ENCODE data around the gene MAP3K5. TPM values are rescaled to one million over a fixed set of nuclear protein-coding genes. Genes with fewer than 3 reads are reported as not detected.

The MAP3K5 gene
- total RNA-seq, 1 donor from 2014 or later, result 24.4 TPM

DNA sequence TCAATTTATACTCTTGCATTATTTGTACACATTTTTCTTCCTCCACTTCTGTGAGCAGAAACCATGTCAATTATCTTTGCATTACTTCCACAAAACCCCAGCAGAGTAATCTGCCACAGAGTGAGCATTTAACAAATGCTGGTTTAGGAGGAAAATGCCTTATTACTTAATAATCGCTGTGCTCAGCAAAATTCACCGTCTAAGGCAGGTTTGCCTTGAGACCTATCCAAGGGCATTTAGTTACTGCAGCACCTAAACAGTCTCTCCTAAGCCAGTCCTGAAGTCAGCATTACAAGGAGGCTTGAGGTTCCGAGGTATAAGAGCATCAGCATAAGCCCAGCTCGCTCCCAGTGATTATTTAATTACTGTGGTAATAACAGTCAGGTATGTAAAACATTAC, 270.4 kb downstream of the MAP3K5 start:
- TF ChIP-seq, protein P1, sequence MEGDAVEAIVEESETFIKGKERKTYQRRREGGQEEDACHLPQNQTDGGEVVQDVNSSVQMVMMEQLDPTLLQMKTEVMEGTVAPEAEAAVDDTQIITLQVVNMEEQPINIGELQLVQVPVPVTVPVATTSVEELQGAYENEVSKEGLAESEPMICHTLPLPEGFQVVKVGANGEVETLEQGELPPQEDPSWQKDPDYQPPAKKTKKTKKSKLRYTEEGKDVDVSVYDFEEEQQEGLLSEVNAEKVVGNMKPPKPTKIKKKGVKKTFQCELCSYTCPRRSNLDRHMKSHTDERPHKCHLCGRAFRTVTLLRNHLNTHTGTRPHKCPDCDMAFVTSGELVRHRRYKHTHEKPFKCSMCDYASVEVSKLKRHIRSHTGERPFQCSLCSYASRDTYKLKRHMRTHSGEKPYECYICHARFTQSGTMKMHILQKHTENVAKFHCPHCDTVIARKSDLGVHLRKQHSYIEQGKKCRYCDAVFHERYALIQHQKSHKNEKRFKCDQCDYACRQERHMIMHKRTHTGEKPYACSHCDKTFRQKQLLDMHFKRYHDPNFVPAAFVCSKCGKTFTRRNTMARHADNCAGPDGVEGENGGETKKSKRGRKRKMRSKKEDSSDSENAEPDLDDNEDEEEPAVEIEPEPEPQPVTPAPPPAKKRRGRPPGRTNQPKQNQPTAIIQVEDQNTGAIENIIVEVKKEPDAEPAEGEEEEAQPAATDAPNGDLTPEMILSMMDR (IDR thresholded peaks at IDR 0.05), result no peak
- H3K9me3 Mint-ChIP-seq, result no peaks in the 10 kb centered on the region
- H3K4me3 Mint-ChIP-seq, result no peak overlapping the region
- ATAC-seq (ENCODE audit: low read depth) (no peak), DNase-seq (no peak)
- H3K4me1 Mint-ChIP-seq, result peaks cover 12% of the 10 kb centered on the region
- no peak overlapping the region for H3K27ac Mint-ChIP-seq
- ChIA-PET POLR2A (no interaction called here), CTCF (no interaction called here)
- H3K27me3 Mint-ChIP-seq, result peaks cover 22% of the 10 kb centered on the region
- intact Hi-C loops (cut with micrococcal nuclease), result no loop called here
- no peaks in the 10 kb centered on the region for H3K36me3 Mint-ChIP-seq (ENCODE audit: low read depth)

DNA sequence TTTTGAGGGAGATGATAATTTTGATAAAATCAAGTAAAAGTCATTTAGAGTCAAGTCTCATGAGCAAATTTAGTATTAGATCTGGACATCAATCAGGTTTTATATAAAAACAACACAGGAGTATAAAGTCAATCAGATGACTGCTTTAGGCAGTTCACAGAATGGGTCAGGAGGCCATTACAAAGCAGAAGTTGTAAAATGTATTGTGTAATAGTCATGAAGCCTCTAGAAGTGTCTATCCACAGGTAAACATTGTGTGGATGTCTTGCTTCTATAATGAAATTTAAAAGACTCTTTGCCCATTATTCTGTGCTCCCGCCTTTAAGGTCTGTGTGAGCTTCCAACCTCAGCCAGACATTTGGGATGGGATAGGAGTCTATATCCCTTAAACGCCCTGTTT, 270.9 kb downstream of the MAP3K5 start:
- H3K4me3 Mint-ChIP-seq, result no peak overlapping the region
- TF ChIP-seq, protein P1 (IDR thresholded peaks at IDR 0.05), result no peak
- intact Hi-C loops (cut with micrococcal nuclease), result no loop called here
- H3K4me1 Mint-ChIP-seq, result peaks cover 12% of the 10 kb centered on the region
- DNase-seq (no peak), ATAC-seq (ENCODE audit: low read depth) (no peak)
- H3K9me3 Mint-ChIP-seq, result no peaks in the 10 kb centered on the region
- POLR2A ChIA-PET, result no interaction called here
- H3K27ac Mint-ChIP-seq, result no peak overlapping the region
- no peaks in the 10 kb centered on the region for H3K36me3 Mint-ChIP-seq (ENCODE audit: low read depth)
- CTCF ChIA-PET, result no interaction called here
- peaks cover 17% of the 10 kb centered on the region for H3K27me3 Mint-ChIP-seq

DNA sequence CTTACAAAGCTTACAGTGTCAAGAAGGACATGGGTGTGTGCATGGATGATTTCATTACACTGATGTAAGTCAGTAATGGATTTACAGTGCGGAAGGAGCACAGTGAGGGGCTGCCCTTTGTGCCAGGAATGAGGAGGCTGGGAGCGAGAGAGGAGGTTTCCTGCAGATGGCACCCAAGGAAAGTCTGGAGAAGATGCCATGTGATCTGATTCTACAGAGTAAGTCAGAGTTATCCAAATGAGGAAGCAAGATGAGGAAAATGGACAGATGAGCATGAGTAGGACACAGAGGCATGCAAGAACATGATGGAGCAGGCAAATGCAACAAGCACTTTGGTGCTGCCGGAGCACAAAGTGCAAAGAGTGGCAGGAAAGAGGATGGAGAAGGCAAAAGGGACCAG, 271.8 kb downstream of the MAP3K5 start:
- ATAC-seq (ENCODE audit: low read depth) (no peak), DNase-seq (no peak)
- TF ChIP-seq, protein P1 (IDR thresholded peaks at IDR 0.05), result no peak
- peaks cover 12% of the 10 kb centered on the region for H3K27me3 Mint-ChIP-seq
- H3K36me3 Mint-ChIP-seq (ENCODE audit: low read depth), result no peaks in the 10 kb centered on the region
- H3K4me3 Mint-ChIP-seq, result no peak overlapping the region
- H3K9me3 Mint-ChIP-seq, result no peaks in the 10 kb centered on the region
- intact Hi-C loops (cut with micrococcal nuclease), result no loop called here
- peaks cover 5% of the 10 kb centered on the region for H3K4me1 Mint-ChIP-seq
- H3K27ac Mint-ChIP-seq, result no peak overlapping the region
- CTCF ChIA-PET, result no interaction called here
- POLR2A ChIA-PET, result no interaction called here

DNA sequence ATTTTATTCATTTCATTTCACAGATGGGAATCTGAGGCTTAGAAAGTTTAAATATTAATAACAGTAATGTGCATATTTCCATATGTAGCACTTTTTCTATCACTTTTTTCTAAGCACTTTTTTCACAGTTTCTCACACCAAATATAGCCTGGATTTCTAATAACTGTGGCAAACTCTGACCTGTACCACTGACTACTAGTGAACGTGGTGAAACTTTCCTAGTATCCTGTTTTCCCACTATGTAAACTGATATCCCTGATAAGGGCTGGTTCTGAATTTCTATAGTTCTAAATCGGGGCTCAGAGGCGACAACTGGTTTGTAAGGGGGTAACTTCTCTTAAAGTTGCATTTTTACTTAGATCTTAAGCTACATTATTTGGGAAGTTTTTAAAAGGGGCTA, 274.7 kb downstream of the MAP3K5 start:
- POLR2A ChIA-PET, result no interaction called here
- CTCF ChIA-PET, result no interaction called here
- ATAC-seq (ENCODE audit: low read depth) (no peak), DNase-seq (no peak)
- no peaks in the 10 kb centered on the region for H3K9me3 Mint-ChIP-seq
- TF ChIP-seq, protein P1 (IDR thresholded peaks at IDR 0.05), result no peak
- H3K4me1 Mint-ChIP-seq, result no peaks in the 10 kb centered on the region
- no peaks in the 10 kb centered on the region for H3K36me3 Mint-ChIP-seq (ENCODE audit: low read depth)
- intact Hi-C loops (cut with micrococcal nuclease), result no loop called here
- no peak overlapping the region for H3K4me3 Mint-ChIP-seq
- H3K27ac Mint-ChIP-seq, result no peak overlapping the region
- H3K27me3 Mint-ChIP-seq, result peaks cover 15% of the 10 kb centered on the region

DNA sequence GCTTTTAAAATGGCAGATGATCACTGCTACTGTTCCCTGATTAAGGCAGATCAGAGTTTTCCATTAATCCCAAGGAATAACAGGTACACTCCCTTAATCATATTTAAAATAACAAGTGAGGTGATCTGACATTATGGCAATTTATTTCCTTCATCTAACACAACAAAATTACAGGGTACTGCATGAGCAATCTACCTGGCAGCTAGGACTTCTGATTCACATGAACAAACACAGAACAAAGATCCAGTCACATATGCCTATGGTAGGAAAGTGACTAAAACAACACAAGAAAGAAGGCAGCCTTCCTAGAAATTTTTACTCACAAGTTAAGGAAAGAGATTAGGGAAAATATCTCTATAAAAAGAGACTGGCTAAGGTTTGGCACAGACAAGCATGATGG, 275.3 kb downstream of the MAP3K5 start:
- POLR2A ChIA-PET, result no interaction called here
- ATAC-seq (ENCODE audit: low read depth), result no peak
- CTCF ChIA-PET, result no interaction called here
- Mint-ChIP-seq H3K27ac (no peak overlapping the region), H3K36me3 (ENCODE audit: low read depth) (no peaks in the 10 kb centered on the region), H3K9me3 (no peaks in the 10 kb centered on the region), H3K4me3 (no peak overlapping the region), H3K27me3 (peaks cover 18% of the 10 kb centered on the region), H3K4me1 (no peaks in the 10 kb centered on the region)
- DNase-seq, result no peak
- intact Hi-C loops (cut with micrococcal nuclease), result no loop called here
- TF ChIP-seq, protein P1 (IDR thresholded peaks at IDR 0.05), result no peak
